Right ventricle myocardium superior (tissue), 1 donor: ENCODE measurements around the gene PPCDC. TPM values are rescaled to one million over a fixed set of nuclear protein-coding genes. Genes with fewer than 3 reads are reported as not detected.
"Not testable (repeated sequence)": the region's sequence is repeated elsewhere in the genome, so short reads cannot be mapped to it uniquely, and the experiment has no call there.

Experiments
- ATAC-seq: fragments of 200-7000 bp; cut with Tn5 transposase; one replicate; pipeline ENCODE4 v1.9.1; 2020; ENCODE audit warnings: mild to moderate bottlenecking; ENCODE audit not compliant: poor library complexity
- DNase-seq: peaks from one replicate; pipeline ENCODE4 v3.0.0-alpha.2; 2020
- intact Hi-C: fragments of 100-400 bp; cut with DNase I; formaldehyde crosslinking; loops from one replicate; pipeline ENCODE4 v1.11.2; 2022
- total RNA-seq: library from RNA; stranded (reverse); fragmentation: NEBNext Ultra II Directional; extraction: Animal tissue kit (Norgen Biotek cat#: 25700); gene quantifications from one replicate; pipeline ENCODE4 v1.2.1, GENCODE V29; 2021
- donor health status: DM: no; HTN: yes; CAD: no; lungs with severe emphysema.

The PPCDC gene
- total RNA-seq, 1 donor from 2014 or later = 5.5 TPM

DNA sequence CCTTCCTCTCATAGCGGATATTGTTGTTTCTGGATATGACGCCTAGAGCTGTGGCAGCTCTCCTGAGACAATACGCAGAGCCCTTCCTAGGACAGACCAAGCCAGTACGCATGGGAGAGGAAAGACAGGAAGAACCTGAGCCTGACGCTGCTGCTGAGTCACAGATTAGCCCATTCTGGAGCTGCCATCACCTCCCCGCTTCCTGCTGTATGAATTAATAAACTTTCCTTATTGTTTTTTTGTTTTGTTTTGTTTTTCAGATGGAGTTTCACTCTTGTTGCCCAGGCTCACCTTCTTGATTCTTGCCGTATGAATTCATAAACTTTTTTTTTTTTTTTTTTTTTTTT is 67.0 kb downstream of the PPCDC start:
- DNase-seq (peak; percentile 61), ATAC-seq (peak; percentile 71)
- intact Hi-C loops = no loop called here

DNA sequence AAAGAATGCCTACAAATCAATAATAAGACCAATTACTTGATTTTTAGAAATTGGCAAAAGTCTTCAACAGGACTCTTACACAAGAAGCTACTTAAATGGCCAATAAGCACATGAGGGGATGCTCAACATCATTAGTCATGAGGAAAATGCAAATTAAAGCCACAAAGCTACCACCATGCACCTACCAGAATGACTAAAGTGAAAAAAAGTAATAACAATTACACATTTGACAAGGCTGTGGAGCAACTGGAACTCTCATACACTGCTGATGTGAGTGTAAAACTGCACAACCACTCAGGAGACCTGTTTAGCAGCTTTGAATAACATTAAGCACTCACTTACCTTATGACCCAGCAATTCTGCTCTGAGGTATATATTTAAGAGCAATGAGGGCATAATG is 68.4 kb downstream of the PPCDC start:
- intact Hi-C loops = no loop called here
- no peak for ATAC-seq

DNA sequence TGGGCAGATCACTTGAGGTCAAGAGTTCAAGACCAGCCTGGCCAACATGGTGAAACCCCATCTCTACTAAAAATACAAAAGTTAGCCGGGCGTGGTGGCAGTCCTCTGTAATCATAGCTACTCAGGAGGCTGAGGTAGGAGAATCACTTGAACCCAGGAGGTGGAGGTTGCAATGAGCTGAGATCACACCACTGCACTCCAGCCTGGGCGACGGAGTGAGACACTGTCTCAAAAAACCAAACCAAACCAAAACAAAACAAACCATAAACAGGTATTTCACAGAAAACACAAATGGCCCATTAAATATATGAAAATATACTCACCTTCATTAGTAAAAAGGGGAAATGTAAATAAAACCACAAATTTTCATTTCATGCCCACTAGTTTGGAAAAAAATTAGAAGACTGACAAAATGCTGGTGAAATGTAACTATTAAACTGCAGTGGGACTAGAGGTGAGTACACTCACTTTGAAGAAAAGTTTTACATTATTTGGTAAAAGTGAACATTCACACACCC is 71.6 kb downstream of the PPCDC start:
- ATAC-seq, DNase-seq, intact Hi-C loops: not testable (repeated sequence)

More for the DNA sequence above, 68.4 kb downstream of the PPCDC start:
- no peak for DNase-seq

DNA sequence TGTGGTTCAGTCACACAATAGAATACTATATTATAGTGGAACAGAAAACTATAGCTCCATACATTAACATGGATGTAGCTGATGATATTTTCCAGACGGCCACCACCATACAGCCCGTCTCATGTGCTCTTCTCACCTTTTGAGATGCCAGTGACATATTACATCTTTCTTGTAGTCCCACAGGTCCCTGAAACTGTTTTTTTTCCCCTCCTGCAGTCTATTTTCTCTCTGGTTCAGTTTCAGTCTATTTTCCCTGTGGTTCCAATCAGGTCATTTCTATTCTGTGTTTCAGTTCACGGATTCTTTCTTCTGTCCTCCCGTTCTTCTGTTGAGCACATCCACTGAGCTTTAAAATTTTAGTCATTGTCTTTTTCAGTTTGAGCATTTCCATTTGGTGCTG is 72.2 kb downstream of the PPCDC start:
- ATAC-seq (no peak), DNase-seq (no peak)
- intact Hi-C loops = no loop called here

DNA sequence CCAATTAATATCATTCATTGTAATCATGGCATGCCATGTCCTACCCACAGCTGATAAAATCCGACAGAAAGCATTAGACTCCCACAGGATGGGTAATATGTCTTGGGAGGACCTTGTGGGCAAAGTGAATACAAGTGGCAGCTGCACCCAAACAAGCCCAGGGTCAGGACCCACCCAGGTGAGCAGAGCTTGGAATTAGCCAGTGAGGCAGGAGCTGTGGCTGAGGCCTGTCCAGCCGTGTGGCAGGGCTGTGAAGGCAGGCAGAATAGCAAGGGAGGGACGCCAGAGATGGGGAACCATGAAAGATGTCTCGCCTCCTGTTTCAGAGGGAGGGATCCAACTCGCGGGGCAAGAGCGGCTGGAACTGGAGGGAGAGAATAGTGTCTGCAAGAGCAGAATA is 74.5 kb downstream of the PPCDC start:
- intact Hi-C loops = no loop called here
- ATAC-seq (no peak), DNase-seq (no peak)

DNA sequence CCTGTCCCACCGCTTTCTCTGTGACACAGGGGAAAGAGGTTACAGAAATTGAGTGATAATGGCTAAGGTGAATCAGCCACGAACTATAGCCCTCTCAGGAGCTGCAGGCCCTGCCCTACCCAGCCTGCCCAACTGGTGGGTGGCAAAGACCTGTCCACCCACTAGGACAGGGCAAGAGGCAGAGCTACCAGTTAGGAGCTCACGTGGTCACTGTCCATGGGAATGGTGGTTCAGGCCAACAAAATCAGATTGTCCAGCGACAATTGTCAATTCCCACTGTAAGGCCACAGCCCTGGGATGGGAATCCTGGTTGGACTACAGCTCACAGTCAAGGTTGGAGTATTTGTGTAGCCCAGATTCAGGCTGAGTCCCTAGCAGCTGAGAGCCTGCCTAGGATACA is 75.0 kb downstream of the PPCDC start:
- DNase-seq = no peak
- intact Hi-C loops = no loop called here
- no peak for ATAC-seq

Other genes starting within 250 kb of the PPCDC start
- gene CSK, start 241.5 kb upstream of the PPCDC start, total RNA-seq = 45.5 TPM
- gene LMAN1L, start 210.8 kb upstream of the PPCDC start, total RNA-seq = 20.6 TPM
- gene CPLX3, start 197.0 kb upstream of the PPCDC start, total RNA-seq = 3.6 TPM
- gene ULK3, start 180.4 kb upstream of the PPCDC start, total RNA-seq = 35.8 TPM
- 38.8 TPM for gene SCAMP2, start 150.2 kb upstream of the PPCDC start, total RNA-seq
- 53.2 TPM for gene MPI, start 133.5 kb upstream of the PPCDC start, total RNA-seq
- 115 TPM for gene FAM219B, start 116.7 kb upstream of the PPCDC start, total RNA-seq
- 1,582 TPM for gene COX5A, start 85.5 kb upstream of the PPCDC start, total RNA-seq
- 3.4 TPM for gene RPP25, start 66.8 kb upstream of the PPCDC start, total RNA-seq
- 1.2 TPM for gene SCAMP5, start 28.0 kb upstream of the PPCDC start, total RNA-seq
- gene C15orf39, start 178.3 kb downstream of the PPCDC start, total RNA-seq = 15.8 TPM
- gene GOLGA6C, start 234.7 kb downstream of the PPCDC start, total RNA-seq = not detected